NCI-H526 (cell line): Measurements from ENCODE around the gene DCAF5.

ENCODE experiments used
- DNase-seq, 2 experiments: peaks; one replicate each; lab custom pipeline; 2025; lab: John Stamatoyannopoulos, UW

Gene DCAF5

GRCh38 chr14:69008421-69008884 lies 144.5 kb downstream of the DCAF5 start:
- DNase-seq, result no peak

DNA sequence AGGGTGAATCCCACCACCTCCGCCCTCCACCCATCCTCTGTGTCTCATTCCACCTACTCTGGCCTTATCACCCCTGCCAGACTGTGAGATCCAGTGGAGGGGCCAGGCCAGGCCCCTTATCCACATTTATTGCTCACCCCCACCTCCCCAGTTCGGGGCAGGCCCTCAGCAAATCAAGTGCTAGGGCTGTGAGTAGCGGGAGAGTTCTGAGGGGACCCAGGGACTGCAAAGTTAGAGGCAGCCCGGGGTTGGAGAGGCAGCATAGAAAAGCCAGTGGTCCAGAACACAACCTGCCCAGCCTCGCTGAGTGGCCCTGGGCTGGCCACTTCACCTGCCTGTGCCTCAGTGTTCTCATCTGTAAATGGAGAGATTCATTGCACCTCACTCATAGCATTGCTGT lies 146.6 kb downstream of the DCAF5 start:
- no peak for DNase-seq

DNA sequence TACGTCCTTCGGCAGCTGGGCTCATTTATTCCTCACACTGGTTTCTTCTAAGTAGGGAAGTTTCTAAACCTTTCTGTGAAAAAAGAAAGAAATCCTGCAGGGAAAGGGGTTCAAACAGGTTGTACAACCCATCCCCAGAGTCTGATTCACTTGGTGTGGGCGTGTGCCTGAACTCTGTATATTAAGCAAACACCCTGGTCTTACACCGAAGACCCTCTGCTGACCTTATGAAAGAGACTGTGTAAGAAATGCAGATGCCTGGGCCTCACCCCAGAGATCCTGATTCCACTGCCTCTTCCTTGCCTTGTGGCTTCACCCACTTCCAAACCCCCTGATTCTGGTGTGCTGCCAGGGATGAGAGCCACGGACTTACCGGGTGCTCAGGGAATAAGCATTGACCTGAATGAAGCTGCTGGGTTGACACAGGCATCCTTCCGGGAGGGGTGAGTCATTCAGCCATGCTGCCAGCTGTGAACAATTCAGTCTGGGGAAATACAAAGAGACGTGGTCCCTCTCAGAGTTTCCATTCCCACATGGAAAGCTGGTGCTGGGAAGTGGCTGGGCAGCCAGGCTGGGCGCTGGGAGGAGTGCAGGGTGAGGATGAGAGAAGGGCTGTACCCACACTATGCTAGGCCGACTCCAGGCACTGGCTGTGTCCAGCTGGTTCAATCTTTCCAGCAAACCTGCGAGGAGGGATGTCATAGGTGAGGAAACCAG lies 147.3 kb downstream of the DCAF5 start:
- DNase-seq, result no peak

- no peak for DNase-seq
Observed at GRCh38 chr14:69004731-69005431, 148.0 kb downstream of the DCAF5 start.

- DNase-seq, result no peak
Observed at GRCh38 chr14:69003626-69004025, 149.3 kb downstream of the DCAF5 start.

DNA sequence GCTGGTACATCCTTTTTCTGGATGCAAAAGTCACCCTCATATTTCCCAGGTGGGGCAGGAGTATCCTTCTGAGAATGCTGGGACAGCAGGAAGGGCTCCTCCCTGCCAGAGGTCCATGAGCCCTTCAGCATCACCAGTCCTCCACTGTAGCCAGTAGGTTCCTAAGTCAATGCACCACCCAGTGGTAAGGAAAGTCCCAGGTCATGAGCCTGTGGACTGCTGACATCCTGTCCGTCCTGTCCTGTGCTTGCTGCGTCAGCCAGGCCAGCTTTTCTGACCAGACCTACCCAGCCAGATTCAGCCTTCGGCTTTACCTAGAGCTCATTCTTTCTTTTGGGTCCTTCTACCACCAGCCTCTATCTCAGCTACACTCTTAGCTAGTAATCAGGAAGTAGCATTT lies 150.8 kb downstream of the DCAF5 start:
- DNase-seq, result peak; percentile 16 to 56

GRCh38 chr14:69001375-69001774 lies 151.5 kb downstream of the DCAF5 start:
- no peak for DNase-seq
